IPS DF 4.7 (cell line): ENCODE measurements around the gene HGFAC.

Source experiments
- DNase-seq: peaks from one replicate; pipeline ENCODE4 v3.0.0-alpha.2; 2013; ENCODE audit warnings: low spot score; ENCODE audit errors: extremely low read depth

HGFAC gene

DNA sequence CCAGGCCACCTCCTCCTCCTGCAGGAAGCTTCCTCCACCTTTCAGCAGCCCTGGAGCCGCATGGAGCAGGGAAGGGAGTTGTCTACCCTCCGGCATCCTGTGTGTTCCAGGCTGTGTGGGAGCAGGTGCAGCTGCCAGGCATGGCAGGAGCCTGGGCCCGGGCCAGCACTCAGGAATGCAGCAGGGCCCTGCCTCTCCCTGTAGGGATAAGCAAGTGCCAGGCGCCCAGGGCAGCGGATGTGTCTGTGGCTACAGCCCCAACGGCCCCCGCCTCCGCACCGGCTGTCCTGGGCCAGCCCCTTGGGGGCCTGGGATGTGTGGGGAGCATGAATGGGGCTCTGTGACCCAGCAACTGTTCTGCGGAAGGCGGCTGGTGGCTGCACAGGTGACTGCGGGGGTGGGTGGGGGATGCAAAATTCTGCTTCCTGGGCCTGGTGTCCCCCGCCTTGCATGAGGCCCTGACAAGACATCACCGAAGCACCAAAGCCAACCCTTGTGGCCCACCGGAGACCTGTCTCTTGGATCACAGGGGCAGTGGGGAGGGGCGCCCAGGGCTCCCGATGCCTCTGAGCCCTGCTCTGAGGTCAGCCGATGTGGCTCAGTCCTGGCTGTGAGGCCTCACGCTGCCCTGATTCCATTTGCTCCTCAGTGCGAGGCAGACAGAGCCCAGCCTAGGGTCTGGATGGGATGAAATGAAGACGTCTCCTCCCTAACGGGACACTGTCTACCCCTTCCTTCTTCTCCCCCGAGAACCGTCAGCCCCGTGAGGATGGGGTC lies 19.9 kb downstream of the HGFAC start:
- DNase-seq, result no peak

DNA sequence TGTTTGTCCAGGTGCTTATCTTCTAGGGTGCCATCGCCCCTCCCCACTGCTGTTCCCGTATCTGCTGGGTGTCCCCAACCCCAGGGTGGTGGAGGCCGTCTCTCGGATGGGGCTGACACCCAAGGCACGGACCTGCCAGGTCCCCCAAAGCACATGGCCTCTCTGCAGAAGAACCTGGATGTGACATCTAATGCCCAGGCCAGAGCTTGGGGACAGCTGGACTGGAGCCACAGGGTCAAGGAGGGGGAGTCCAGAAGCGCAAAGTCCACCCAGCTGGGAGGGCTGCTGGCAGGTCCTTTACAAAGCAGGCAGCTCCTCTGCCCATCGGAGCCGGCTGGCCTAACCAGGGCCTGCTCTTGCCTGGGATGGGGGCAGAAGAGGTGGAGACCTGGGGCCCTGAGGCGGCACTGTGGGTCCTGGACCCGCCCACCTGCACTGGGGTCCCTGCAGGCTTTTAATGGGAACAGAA lies 20.6 kb downstream of the HGFAC start:
- no peak for DNase-seq

DNA sequence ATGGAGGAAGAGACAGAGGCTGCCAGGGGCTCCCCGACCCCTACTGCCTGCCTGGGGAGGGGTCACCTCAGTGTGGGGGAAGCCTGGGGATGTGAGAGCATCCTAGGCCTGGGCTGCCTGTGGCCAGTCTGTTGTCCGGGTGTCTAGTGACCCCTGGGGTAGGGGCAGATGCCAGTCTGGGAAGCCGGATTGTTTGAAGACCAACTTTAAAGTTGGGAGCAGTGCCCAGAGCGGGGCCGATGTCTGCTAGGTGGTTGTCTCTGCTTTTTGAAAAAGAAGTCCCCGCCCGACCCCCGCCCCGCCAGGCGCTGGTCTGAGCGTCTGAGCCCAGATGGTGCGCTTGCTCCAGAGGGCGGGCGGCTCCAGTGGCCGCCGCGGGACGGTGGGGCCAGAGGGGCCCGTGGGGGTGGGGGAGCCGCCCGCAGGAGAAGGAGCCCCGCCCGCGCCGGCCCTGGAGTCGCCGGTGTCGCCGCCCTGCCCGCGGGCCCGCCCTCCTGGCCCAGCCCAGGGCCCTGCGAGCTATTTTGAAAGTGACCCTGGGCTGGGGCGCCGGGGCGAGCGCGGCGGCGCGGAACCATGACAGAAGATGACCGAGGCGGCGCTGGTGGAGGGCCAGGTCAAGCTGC lies 21.1 kb downstream of the HGFAC start, which contains the start of gene DOK7:
TSS of gene DOK7 (plus strand) at position 517 of the 626 bp plus-strand sequence. CDS start at position 587, 70 bp downstream.
- DNase-seq, result no peak

DNA sequence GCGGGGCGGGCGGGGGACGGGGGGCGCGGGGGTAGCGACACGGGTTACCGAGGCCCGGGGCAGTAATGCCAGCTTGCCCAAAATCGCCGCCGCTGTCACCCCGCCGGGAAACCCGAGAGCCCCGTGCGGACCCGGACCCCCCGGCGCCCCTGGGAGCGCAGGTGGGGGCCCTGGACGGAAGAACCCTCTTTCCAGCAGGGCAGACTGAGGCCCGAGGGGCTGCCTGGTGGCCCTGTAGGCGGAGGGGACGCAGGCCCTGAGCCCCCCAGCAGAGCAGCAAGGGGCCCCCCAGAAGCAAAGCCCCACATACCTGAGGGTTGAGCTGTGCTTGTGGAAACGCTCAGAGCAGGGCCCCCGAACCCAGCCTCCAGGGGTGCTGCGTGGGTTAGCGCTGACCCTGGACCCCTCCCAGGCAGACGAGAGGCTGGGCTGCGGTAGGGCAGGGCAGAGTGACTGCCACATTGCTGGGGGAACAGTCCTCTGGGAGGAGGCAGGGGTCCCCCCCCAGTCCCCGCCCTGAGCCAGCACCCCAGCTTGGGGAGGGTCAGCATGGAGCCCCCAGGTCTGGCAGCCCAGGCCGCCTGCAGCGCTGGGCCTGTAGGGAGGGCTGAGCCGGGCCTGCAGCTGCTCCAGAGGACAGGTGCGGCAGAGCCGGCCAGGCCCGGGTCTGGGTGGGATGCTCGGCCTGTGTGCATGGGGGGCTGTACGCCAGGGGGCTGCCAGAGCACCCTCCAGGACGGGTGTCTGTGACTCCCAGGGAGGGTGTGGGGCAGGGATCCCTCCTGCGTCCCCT lies 22.0 kb downstream of the HGFAC start:
- DNase-seq, result no peak

DNA sequence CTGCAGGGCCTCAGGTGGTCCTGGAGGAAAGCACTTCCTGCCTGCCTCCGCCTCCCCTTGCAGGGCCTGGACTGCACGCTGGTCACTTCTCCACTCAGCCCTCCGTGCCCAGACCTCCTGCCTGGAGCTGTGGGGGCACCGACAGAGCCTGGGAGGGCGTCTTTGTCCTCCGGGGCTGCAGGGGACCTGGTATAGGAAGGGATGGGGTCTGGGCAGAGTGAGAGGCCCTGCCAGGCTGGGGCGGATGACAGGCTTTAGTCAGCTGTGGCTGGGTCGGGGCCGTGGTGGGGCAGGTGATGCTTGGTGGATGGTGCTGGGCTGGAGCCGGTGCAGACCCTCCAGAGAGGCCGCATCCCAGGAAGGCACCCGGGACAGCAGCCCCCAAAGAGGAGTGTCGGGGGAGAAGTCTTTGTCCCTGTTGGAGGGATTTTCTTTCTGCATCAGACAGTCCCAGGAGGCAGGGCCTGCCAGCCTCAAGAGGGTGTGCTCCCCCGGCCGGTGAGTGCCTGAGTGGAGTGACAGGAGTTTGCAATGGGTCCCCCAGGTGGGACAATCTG lies 22.7 kb downstream of the HGFAC start:
- no peak for DNase-seq

DNA sequence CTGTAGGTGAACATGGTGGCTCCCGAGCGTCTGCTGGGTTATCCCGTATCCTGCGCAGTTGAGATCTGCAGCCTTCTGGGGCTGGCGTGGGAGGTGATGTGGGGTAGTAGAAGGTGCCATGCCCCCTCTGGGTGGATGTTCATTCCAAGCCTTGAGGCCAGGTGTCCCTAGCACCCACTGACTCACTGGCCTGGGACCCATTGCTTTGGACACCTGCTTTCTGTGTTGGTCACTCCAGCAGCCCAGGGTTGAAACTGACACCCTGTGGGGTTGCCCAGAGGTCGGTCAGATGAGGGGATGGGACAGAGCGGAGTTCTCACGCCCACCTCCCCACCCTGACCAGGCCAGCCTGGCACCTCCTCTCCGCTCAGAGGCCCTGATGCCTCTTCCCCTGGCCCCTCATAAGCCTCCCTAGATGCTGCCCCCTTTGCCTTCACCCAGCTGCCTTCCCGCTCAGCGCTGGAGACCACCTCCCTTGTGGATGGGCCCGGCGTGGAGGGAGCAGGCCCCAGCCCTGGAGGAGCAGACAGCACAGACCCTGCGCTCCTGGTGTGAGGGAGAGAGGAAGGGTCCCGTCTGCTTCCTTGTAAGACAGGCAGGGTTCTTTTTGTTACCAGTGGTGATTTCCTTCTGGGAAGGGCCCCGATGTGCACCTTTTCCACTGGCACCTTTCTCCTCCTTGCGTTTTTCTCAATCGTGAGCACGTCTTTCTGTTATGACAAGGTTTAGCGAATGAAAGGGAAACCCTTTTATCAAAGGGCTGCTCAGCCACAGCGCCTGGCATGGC lies 23.3 kb downstream of the HGFAC start:
- no peak for DNase-seq

DNA sequence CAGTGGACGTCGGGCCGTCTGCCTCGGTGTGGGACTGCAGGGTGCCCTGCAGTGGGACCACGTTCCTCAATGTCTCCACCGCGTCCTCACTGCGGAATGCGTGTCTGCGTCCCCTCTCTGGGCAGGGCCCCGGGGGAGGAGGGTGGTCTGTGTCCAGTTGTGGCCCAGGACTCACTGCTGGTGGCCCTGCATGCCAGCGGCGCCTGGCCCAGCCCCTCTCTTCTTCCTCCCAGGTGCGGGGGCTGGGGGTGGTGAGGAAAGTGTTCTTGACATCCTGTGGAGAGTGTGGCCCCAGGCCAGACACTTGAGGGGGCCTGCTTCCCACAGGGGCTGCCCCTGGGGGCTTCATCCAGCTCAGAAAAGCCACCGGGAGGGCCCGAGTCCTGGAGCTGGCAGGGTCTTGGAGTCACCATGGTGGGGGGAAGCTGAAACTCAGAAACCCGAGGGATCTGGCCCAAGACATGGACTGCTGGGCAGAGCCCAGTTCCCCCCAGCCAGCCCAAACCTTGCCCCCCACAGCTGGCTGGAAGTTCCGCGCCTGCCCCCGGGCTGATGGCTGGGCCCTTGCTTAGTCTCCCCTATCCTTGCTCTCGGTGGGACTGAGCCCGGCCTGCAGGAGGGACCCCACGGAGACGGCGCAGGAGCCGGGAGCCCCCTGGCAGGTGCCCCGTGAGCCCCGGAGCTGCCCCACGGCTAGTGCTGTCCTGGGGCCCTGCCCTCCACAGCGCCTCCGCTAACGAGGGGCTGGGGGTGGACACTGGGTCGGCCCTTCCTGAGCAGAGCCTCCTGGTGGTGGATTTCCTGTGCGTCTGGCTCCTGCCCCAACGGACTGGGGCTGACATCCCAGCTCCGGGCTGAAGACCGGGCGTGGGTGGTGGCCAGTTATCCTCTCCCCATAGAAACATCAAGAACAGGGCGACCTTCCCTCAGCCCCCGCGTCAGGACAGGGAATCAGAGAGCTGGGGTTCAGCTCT lies 24.2 kb downstream of the HGFAC start:
- DNase-seq, result no peak

DNA sequence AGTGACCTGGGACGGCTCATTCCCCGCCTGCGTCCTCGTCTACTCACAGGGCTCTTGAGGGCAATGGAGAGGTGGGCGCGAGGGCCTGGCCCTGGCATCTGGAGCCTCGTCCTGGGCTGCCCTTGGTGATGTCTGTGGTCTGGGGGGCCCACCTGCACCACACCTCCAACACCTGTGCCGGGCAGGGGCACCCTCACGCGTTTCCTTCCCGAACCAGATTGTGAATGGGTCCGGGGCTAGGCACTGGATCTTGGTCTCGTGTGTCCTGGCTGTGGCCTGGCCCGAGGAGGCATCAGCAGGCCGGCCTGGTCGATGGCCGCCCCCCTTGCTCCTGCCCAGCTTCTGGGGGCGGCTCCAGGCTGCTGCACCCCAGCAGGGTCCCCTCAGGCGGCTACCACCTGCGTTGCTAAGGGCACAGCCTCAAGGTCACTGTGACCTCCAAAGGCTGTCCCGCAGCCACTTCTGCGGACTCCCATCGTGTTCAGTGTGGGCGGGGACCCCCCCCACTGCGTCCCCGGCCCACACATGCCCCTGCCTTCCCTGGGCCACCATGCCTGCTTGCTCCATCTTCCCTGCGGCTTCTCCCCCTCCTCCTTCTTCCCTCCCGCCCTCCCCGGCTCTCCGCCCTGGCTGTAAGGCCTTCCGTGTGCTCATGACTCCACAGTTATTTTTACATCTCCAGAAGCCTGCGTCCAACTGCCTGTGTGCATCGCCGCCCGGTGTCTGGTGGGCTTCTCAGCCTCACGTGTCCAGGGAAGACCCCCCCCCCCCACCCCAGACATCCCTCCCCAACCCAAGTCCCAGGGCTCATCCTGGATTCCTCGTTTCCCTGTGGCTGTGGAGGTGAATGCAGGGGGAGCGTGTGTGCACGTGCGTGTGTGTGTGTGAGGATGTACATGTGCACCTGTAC lies 25.2 kb downstream of the HGFAC start:
- DNase-seq, result no peak

DNA sequence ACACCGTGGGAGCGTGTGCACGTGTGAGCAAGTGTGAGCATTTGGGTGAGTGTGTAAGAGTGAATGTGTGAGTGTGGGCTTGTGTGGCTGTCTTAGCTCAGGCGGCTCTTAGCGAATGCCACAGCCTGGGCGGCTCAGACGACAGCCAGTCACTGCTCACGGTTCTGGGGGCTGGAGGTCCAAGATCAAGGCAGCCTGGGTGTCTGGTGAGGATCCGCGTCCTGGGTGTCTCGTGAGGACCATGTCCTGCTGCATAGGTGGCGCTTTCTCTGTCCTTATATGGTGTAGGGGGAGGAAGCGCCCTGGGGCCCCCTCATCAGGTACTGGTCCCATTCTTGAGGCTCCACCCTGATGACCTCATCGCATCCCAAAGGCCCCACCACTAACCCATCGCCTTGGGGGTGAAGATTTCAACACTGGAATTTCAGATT lies 25.8 kb downstream of the HGFAC start:
- DNase-seq, result no peak

DNA sequence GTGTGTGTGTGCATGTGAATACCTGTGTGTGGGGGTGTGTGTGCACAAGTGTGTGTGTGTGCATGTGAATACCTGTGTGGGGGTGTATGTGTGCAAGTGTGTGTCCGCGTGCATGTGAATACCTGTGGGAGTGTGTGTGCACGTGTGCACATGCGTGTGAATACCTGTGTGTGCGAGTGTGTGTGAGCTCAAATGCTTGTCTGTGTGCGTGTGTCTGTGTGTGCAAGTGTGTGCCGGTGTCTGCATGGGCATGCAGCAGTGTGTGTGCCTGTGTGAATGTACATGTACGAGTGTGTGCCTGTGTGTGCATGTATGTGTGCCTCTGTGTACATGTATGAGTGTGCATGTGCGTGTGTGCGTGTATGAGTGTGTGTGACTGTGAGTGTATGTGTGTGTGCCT lies 26.4 kb downstream of the HGFAC start:
- DNase-seq, result no peak

DNA sequence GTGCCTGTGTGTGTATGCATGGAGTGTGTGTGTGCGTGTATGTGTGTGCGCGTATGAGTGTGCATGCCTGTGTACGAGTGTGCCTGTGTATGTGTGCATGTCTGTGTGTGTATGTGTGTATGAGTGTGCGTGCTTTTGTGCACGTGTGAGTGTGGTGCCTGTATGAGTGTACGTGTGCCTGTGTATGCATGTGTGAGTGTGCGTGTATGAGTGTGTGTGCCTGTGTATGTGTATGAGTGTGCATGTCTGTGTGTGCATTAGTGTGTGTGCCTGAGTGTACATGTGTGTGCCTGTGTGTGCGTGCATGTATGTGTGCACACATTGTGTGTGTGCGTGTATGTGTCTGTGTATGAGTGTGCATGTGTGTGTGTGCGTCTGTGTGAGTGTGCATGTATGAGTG lies 27.0 kb downstream of the HGFAC start:
- DNase-seq, result no peak

DNA sequence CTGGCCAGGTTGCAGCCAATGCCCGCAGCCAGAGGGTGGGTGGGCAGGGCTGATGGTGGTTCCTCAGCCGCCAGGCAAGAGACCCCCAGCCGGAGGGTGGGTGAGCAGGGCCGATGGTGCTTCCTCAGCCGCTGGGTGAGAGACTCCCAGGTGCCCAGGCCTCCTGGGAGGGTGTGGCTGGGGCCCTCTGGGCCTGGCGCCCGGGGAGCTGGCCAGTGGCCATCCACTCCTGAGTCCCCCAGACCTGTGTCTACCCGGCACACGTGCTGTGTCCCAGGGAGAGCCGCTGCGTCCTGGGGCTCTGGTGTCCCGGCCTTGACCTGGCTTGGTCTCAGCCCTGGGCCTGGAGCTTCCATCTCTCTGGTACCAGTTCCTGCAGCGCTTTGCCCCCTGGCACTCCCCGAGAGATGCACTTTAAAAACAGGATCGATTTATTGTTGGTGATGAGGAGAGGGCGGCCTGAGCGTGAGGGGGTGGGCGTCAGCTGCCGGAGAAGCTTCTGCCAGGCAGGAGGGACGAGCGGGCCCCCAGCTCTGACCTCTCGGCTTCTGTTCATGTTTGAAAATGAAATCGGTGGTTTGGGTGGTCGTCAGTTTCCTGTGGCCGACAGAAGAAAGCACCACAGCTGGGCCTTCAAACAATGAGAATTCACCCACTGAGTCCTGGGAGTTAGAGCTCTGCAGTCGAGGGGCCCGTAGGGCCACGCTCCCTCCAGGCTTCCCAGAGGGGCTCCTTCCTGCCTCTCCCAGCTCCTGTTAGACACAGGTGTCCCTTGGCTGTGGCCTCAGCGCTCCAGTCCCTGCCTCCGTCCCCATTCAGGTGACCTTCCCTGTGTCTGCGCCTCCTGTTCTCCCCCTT lies 27.8 kb downstream of the HGFAC start:
- no peak for DNase-seq

DNA sequence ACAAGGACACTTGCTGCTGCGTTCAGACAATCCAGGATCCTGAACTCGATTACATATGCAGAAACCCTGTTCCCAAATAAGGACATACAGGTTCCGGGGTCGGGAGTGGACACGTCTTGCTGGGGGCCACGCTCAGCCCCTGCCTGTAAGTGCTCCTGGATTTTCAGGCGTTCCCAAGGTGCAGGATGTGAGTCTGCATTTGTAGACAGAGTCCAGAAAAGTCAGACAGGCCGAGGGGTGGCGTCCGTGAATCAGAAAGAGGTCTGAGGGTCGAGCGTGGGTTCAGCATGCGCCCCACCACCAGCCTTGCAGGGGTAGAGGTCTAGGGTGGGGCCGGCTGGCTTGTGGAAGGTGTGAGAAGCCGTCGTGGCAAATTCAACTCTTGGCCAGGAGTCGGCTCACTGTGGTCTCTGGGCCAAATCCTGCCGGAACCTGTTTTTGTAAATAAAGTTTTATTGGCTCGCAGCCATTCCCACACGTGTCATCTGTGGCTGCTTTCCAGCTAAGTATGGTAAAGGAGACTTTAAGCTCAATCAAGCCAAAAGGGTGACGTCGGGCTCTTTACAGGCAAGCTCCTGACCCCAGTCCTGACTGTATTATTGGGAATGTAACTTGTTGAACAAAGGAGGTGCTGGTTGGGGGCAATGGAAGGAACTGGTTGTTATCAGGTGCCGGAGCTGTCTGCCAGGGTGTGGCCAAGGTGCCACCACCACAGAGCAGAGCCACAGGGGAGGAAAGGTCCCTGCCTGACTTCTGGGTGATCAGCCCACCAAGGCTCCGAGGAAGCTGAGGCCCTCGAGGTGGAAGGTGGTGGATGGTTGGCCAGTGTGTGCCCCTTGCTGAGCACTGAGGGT lies 28.7 kb downstream of the HGFAC start:
- DNase-seq, result no peak

DNA sequence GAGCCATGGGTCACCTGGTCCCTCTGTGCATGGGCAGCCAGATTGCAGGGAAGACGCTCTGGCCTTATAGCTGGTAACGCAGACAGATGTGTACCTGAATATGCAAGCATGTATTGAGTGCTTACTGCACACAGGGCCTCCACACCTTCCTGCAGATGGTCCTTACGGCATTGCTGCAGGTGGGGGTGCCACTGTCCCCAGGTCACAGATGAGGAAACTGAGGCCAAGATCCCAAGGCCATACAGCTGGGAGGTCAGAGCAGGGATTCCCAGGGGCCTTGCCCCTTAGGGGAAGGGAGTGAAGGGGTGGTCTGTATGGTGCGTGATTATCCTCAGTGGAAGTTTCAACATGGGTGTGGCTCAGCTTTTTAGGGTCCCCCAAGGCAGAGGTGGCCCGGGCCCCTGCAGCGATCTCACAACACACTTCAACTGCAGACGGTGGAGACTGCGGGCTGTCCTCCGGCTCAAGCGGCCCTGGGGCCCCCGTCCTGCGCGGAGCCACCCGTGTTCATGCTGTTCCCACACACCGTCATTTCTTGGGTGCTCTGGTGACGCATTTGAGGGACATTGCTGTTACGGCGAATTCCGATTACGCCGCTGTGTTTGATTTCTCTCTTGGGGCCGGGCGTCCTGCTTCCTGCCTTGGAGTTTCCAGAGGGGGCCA lies 29.5 kb downstream of the HGFAC start:
- DNase-seq, result no peak

DNA sequence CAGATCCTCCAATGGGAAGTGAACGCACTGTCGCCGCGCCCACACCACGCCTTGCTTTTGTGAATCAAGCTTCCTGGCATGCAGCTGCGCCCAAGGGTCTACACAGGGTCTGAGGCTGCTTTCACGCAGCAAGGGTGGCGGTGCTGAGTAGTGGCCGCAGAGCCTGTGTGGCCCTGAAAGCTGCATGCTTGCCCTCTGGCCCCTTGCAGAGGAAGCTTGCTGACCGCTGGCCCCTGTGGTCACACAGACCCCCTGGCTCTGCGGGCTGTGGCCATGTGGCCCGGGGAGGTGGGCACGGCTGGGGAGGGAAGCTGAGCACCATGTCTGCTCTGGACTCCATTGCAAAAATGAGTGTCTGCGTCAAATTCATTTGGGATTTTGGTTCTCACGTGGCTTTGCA lies 30.1 kb downstream of the HGFAC start:
- no peak for DNase-seq

DNA sequence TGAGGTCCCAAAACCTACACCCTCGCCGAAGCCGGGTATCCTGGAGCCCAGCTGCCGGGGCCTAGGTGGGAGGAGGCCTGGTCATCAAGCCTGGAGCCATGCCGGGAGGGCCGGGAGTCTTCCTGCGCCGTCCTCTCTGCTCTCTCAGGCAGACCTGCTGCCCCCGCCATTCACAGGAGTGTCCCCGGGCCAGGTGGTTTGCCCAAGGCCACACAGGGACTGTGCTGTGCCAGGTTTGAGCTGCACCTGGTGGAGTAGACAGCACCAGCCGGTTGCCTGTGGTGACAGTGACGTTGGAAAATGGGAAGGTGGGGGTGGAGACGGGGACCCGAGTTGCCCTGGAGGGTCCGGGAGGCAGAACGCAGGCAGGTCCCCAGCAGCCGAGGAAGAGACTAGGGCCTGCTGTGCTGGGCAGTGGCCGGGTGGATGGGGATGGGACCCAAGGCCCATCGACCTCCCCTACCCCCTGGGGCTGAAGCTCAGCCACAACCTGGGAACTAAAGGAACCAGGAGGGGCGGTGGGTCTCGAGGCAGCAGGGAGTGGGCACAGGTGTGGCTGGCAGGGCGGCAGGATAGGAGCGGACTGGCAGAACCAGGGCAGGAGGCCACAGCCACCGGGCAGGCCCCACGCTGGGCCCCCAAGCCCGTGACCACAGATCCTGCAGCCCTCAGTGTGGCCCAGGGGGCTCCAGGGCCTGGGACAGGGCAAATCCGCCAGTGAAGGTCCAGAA lies 30.8 kb downstream of the HGFAC start:
- no peak for DNase-seq
